Activated T-helper 2 cell treated with anti-CD3 and anti-CD28 coated beads, Interferon-gamma antibody, Interleukin-2, Interleukin-4, amounts not matched to agents 10 μg/mL and 5 μg/mL and 100 μg/mL, durations not matched to agents 14 hours and 24 hours and 36 hours (primary cell): ENCODE results near the gene MAST4. TPM values are rescaled to one million over a fixed set of nuclear protein-coding genes. Genes with fewer than 3 reads are reported as not detected.

Source experiments
- DNase-seq: peaks from one replicate; pipeline ENCODE4 v3.0.0; 2021; ENCODE audit warnings: low spot score
- H3K27ac Mint-ChIP-seq: one replicate; pipeline ENCODE4 v1.8.0; 2021; ENCODE audit warnings: mixed read lengths
- H3K27me3 Mint-ChIP-seq: one replicate; pipeline ENCODE4 v1.8.0; 2021; ENCODE audit warnings: low read depth, mixed read lengths
- H3K36me3 Mint-ChIP-seq: one replicate; pipeline ENCODE4 v1.8.0; 2021; ENCODE audit warnings: low read depth, mixed read lengths
- H3K4me1 Mint-ChIP-seq: one replicate; pipeline ENCODE4 v1.8.0; 2021; ENCODE audit warnings: low read depth, mixed read lengths
- H3K4me3 Mint-ChIP-seq: one replicate; pipeline ENCODE4 v1.8.0; 2021; ENCODE audit warnings: low read depth, mild to moderate bottlenecking, moderate library complexity, mixed read lengths
- H3K9me3 Mint-ChIP-seq: one replicate; pipeline ENCODE4 v1.8.0; 2021; ENCODE audit warnings: mixed read lengths
- intact Hi-C: fragments of 100-400 bp; cut with micrococcal nuclease; formaldehyde crosslinking; loops from one replicate; pipeline ENCODE4 v1.15.1; 2023
- total RNA-seq: library from RNA; stranded (reverse); gene quantifications from 2 replicates; pipeline ENCODE4 v1.2.3, GENCODE V29; 2022

Gene MAST4
- total RNA-seq, 1 donor from 2014 or later, result 6.1 TPM

DNA sequence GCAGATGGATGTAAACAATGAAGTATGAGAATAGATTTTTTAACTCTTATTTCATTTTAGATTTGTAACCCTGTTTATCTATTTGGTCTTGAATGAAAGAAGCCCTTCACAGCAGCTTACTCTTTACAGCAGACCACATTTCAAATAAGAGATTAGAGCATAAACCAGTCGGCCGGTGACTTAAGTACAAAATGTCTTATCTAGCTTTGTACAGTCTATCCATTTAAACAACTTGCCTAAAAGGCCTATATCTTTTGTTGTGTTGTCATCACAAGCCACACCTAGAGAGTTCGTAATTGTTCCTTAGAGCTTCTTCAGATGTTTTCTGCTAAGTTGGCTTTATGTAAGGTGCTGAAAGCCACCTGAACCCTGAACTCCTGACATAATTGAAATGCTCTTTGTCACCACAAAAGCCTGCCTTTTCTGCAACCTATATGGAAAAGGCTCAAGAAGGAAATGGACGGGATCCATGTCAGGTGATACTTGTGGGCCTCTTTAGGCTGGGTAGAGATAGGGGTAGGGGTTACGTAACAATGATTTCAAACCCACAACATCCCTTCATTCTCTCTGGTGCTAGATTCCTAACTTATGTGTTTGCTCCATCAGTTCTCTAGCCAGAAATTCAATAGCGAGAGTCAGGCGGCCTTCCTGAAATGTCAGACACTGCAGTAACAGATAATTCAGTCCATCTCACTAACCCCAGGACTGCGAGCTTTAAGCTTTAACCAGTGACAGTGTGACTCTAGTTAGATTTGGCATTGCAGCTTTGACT is 437.9 kb downstream of the MAST4 start:
- no peak for DNase-seq
- intact Hi-C loops, result no loop called here
- Mint-ChIP-seq H3K4me3 (no peak overlapping the region), H3K9me3 (no peaks in the 10 kb centered on the region), H3K27me3 (no peaks in the 10 kb centered on the region), H3K27ac (no peak overlapping the region), H3K36me3 (no peaks in the 10 kb centered on the region), H3K4me1 (peaks cover 52% of the 10 kb centered on the region)

- Mint-ChIP-seq H3K4me1 (peaks cover 51% of the 10 kb centered on the region), H3K4me3 (no peak overlapping the region), H3K27ac (no peak overlapping the region), H3K9me3 (no peaks in the 10 kb centered on the region), H3K36me3 (no peaks in the 10 kb centered on the region), H3K27me3 (no peaks in the 10 kb centered on the region)
- no peak for DNase-seq
- intact Hi-C loops, result no loop called here
Measured at GRCh38 chr5:67035098-67035740, 439.0 kb downstream of the MAST4 start.

GRCh38 chr5:67037171-67037570 is 441.0 kb downstream of the MAST4 start:
- no peak overlapping the region for H3K27ac Mint-ChIP-seq
- H3K9me3 Mint-ChIP-seq, result no peaks in the 10 kb centered on the region
- H3K4me1 Mint-ChIP-seq, result peaks cover 32% of the 10 kb centered on the region
- H3K4me3 Mint-ChIP-seq, result no peak overlapping the region
- H3K27me3 Mint-ChIP-seq, result no peaks in the 10 kb centered on the region
- DNase-seq, result no peak
- intact Hi-C loops, result no loop called here
- no peaks in the 10 kb centered on the region for H3K36me3 Mint-ChIP-seq

DNA sequence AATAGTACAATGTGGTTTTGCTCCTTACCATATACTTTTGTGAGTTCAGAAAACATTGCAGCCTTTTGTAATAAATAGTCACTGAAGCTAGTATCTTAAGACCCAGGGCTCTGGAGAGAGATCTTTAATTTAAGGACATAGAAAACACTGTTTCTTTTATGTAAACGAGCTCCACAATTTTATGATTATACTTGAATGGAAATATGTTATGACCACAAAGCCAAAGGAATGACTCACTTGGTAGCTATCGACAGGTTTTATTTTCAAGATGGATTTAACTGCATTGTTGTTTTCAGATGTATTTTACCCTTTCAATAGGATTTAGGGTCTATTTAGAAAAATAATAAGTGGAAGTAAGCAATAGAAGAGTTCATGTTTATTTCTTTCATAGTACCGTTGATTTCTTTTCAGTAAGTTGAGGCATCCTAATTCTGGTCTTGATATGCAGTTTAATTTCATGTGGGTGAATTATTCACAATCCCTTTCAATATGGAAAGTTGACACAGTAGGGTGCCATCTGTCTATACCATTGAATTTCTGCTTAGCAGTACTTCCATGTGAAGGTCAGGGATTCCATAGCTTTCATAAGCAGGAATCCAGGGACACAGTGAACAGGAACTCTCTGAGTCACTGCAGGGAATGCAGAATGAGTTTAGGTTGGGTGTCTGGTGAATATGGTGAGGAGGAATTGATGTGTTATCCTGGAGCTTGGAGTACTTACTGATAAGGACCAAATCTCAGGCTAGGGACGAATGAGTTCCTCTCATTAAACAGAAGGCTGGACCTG is 442.8 kb downstream of the MAST4 start:
- intact Hi-C loops, result no loop called here
- H3K27me3 Mint-ChIP-seq, result no peaks in the 10 kb centered on the region
- H3K36me3 Mint-ChIP-seq, result no peaks in the 10 kb centered on the region
- no peaks in the 10 kb centered on the region for H3K9me3 Mint-ChIP-seq
- H3K27ac Mint-ChIP-seq, result no peak overlapping the region
- H3K4me1 Mint-ChIP-seq, result peaks cover 20% of the 10 kb centered on the region
- H3K4me3 Mint-ChIP-seq, result no peak overlapping the region
- no peak for DNase-seq

GRCh38 chr5:67042176-67043003 is 446.2 kb downstream of the MAST4 start:
- H3K27me3 Mint-ChIP-seq, result no peaks in the 10 kb centered on the region
- H3K4me1 Mint-ChIP-seq, result peaks cover 14% of the 10 kb centered on the region
- intact Hi-C loops, result no loop called here
- no peak for DNase-seq
- no peaks in the 10 kb centered on the region for H3K36me3 Mint-ChIP-seq
- no peak overlapping the region for H3K4me3 Mint-ChIP-seq
- H3K9me3 Mint-ChIP-seq, result no peaks in the 10 kb centered on the region
- no peak overlapping the region for H3K27ac Mint-ChIP-seq

- H3K27me3 Mint-ChIP-seq, result no peaks in the 10 kb centered on the region
- intact Hi-C loops, result no loop called here
- no peak for DNase-seq
- H3K4me3 Mint-ChIP-seq, result no peak overlapping the region
- H3K4me1 Mint-ChIP-seq, result peaks cover 7% of the 10 kb centered on the region
- no peaks in the 10 kb centered on the region for H3K36me3 Mint-ChIP-seq
- H3K27ac Mint-ChIP-seq, result no peak overlapping the region
- no peaks in the 10 kb centered on the region for H3K9me3 Mint-ChIP-seq
Measured at GRCh38 chr5:67043796-67044511, 447.8 kb downstream of the MAST4 start.

- intact Hi-C loops, result no loop called here
- H3K4me3 Mint-ChIP-seq, result no peak overlapping the region
- no peak for DNase-seq
- peaks cover 6% of the 10 kb centered on the region for H3K4me1 Mint-ChIP-seq
- no peaks in the 10 kb centered on the region for H3K36me3 Mint-ChIP-seq
- H3K27me3 Mint-ChIP-seq, result no peaks in the 10 kb centered on the region
- no peaks in the 10 kb centered on the region for H3K9me3 Mint-ChIP-seq
- no peak overlapping the region for H3K27ac Mint-ChIP-seq
Measured at GRCh38 chr5:67045816-67046740, 449.9 kb downstream of the MAST4 start.

- intact Hi-C loops, result no loop called here
- Mint-ChIP-seq H3K27me3 (no peaks in the 10 kb centered on the region), H3K9me3 (no peaks in the 10 kb centered on the region), H3K4me3 (no peak overlapping the region), H3K36me3 (no peaks in the 10 kb centered on the region), H3K27ac (no peak overlapping the region), H3K4me1 (peaks cover 6% of the 10 kb centered on the region)
- DNase-seq, result no peak
Measured at GRCh38 chr5:67047160-67047559, 451.0 kb downstream of the MAST4 start.

DNA sequence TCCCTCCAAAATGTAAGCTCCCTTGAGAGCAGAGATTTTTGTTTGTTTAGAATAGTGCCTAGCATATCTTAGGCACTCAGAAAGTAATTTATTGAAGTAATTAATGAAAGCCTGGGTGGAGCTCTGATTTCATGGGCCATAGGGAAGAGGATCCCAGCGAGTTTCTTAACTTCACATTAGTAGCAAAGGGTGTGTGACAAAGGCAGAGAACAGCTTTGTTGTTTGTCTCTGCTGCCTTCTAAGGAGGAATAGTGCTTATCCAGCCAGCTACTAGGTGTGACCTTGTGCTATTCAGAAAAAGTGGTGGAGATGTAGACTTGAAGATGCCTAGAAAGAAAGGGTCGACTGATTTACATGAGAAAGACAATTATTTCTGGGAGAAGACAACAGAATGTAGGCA is 451.4 kb downstream of the MAST4 start:
- Mint-ChIP-seq H3K9me3 (no peaks in the 10 kb centered on the region), H3K4me1 (peaks cover 6% of the 10 kb centered on the region), H3K36me3 (no peaks in the 10 kb centered on the region), H3K4me3 (no peak overlapping the region), H3K27me3 (no peaks in the 10 kb centered on the region), H3K27ac (no peak overlapping the region)
- no peak for DNase-seq
- intact Hi-C loops, result no loop called here

DNA sequence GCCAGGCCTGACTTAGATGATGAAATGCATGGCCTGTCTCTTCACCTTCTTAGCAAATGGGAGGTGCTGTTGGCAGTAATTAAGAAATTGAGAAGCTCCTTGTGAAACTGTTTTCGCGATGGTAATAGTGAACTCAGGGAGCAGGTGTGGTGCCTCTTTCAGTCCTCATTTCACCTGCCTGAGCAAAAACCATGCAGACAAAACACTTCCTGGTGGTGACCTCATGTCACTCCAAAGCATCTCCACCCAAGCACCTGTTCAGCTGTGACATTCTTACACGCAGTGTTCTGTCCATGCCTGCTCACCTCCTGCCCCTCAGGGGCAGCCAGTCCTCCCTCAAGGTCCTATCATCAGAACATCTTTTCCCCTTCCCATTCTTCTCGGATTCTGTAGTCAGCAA is 453.9 kb downstream of the MAST4 start:
- Mint-ChIP-seq H3K9me3 (no peaks in the 10 kb centered on the region), H3K27ac (no peak overlapping the region)
- no peak for DNase-seq

GRCh38 chr5:67050635-67051034 is 454.4 kb downstream of the MAST4 start:
- intact Hi-C loops, result no loop called here
- DNase-seq, result no peak
- Mint-ChIP-seq H3K36me3 (no peaks in the 10 kb centered on the region), H3K4me3 (no peak overlapping the region), H3K27ac (no peak overlapping the region), H3K27me3 (no peaks in the 10 kb centered on the region), H3K4me1 (peaks cover 6% of the 10 kb centered on the region), H3K9me3 (no peaks in the 10 kb centered on the region)

More for the DNA sequence above, 453.9 kb downstream of the MAST4 start:
- Mint-ChIP-seq H3K36me3 (no peaks in the 10 kb centered on the region), H3K27me3 (no peaks in the 10 kb centered on the region), H3K4me1 (peaks cover 6% of the 10 kb centered on the region), H3K4me3 (no peak overlapping the region)
- intact Hi-C loops, result no loop called here
